Uterus (tissue), 2 donors: Measurements from ENCODE around the gene CEP43.

Experiments used
- POLR2A ChIP-seq, 2 donors: fragments of 450-650 bp; IDR thresholded peaks; one replicate each; pipeline ENCODE4 v1.6.1; 2016; ENCODE audit warnings: antibody characterized with exemption in 2 of 2, mild to moderate bottlenecking in 1 of 2, moderate library complexity in 1 of 2
- TF ChIP-seq, protein P1 (sequence below), 4 experiments: fragments of 200-600 bp in 2 of 4; fragments of 450-650 bp in 2 of 4; sonication (generic) in 2 of 4; IDR thresholded peaks; one replicate each; pipeline ENCODE4 v1.5.1; 2016 to 2019; ENCODE audit warnings: antibody characterized with exemption in 4 of 4, mild to moderate bottlenecking in 2 of 4, moderate library complexity in 1 of 4

GRCh38 chr6:167046861-167047495, 47.8 kb downstream of the CEP43 start:
- TF ChIP-seq, protein P1, sequence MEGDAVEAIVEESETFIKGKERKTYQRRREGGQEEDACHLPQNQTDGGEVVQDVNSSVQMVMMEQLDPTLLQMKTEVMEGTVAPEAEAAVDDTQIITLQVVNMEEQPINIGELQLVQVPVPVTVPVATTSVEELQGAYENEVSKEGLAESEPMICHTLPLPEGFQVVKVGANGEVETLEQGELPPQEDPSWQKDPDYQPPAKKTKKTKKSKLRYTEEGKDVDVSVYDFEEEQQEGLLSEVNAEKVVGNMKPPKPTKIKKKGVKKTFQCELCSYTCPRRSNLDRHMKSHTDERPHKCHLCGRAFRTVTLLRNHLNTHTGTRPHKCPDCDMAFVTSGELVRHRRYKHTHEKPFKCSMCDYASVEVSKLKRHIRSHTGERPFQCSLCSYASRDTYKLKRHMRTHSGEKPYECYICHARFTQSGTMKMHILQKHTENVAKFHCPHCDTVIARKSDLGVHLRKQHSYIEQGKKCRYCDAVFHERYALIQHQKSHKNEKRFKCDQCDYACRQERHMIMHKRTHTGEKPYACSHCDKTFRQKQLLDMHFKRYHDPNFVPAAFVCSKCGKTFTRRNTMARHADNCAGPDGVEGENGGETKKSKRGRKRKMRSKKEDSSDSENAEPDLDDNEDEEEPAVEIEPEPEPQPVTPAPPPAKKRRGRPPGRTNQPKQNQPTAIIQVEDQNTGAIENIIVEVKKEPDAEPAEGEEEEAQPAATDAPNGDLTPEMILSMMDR (IDR thresholded peaks at IDR 0.05), result no peak
- no peak for TF ChIP-seq POLR2A (IDR thresholded peaks at IDR 0.05)
